Psoas muscle (tissue), 8 donors: ENCODE data around the gene ABCC9. TPM values are rescaled to one million over a fixed set of nuclear protein-coding genes. Genes with fewer than 3 reads are reported as not detected.
"Not testable (repeated sequence)": the region's sequence is repeated elsewhere in the genome, so short reads cannot be mapped to it uniquely, and the experiment has no call there.

Source experiments
- ATAC-seq, 4 donors: fragments of 200-7000 bp; cut with Tn5 transposase; one replicate each; pipeline ENCODE4 v1.9.1; 2020; ENCODE audit warnings: moderate library complexity in 3 of 4, mild to moderate bottlenecking in 2 of 4
- DNase-seq, 2 donors: peaks; one replicate each; pipeline ENCODE4 v3.0.0-alpha.2; 2020
- H3K27ac ChIP-seq: fragments of 200-600 bp; one replicate; pipeline ENCODE4 v1.8.0; 2022
- H3K27me3 ChIP-seq, 3 donors: fragments of 200-600 bp in 1 of 3; one replicate each; pipeline versions ENCODE4 v1.6.1 to v1.8.0; 2013 to 2022; ENCODE audit warnings: low read length in 2 of 3, mild to moderate bottlenecking in 2 of 3, moderate library complexity in 1 of 3; ENCODE audit not compliant: insufficient read depth in 3 of 3
- H3K36me3 ChIP-seq, 2 donors: fragments of 200-600 bp in 1 of 2; one replicate each; pipeline versions ENCODE4 v1.6.1 to v1.8.0; 2013 to 2022; ENCODE audit warnings: low read depth in 1 of 2, mild to moderate bottlenecking in 1 of 2, moderate library complexity in 1 of 2; ENCODE audit not compliant: insufficient read depth in 1 of 2
- H3K4me1 ChIP-seq: fragments of 200-600 bp; one replicate; pipeline ENCODE4 v1.8.0; 2022
- H3K4me3 ChIP-seq: fragments of 200-600 bp; one replicate; pipeline ENCODE4 v1.8.0; 2022; ENCODE audit warnings: mild to moderate bottlenecking
- H3K9me3 ChIP-seq: fragments of 200-600 bp; one replicate; pipeline ENCODE4 v1.8.0; 2022
- CTCF ChIP-seq: fragments of 200-600 bp; IDR thresholded peaks from one replicate; pipeline ENCODE4 v1.8.0; 2022; ENCODE audit warnings: antibody characterized with exemption
- WGBS, 3 donors: extraction: QIAGEN DNeasy Blood & Tissue Kit; methylation state at CpG; one replicate each; pipeline versions ENCODE4 v1.1.6 to v1.1.7; 2013; 5-methylcytosine and 5-hydroxymethylcytosine counted together
- intact Hi-C, 2 donors: fragments of 100-400 bp; cut with DNase I; formaldehyde crosslinking; loops; one replicate each; pipeline versions ENCODE4 v1.11.0 to v1.14.2; 2022
- polyA plus RNA-seq, 3 donors: library from polyadenylated mRNA; stranded (reverse); fragments of 200-250 nt; gene quantifications; one replicate each; pipeline ENCODE4 v1.2.3, GENCODE V29; 2013
- total RNA-seq, 4 donors: library from RNA; stranded (reverse); fragmentation: NEBNext Ultra II Directional in 2 of 4; extraction: Animal tissue kit (Norgen Biotek cat#: 25700) in 2 of 4; gene quantifications; one replicate each; pipeline versions ENCODE4 v1.2.1 to v1.2.4, GENCODE V29; 2021 to 2023
- donor health status: healthy with polysubstance abuse.
- donor health status: DM: no; HTN: no; CAD: no; lungs with moderate emphysema.
- donor health status: Bipolar disorder and iron deficiency.
- donor health status: healthy.
- donor health status: DM: yes; HTN: yes; CAD: no.
- donor health status: DM: no; HTN: no; CAD: no.
- donor health status: DM: no; HTN: no; CAD: no.
- donor health status: DM: yes; HTN: yes; CAD: no.

Gene ABCC9
- total and polyA plus RNA-seq, 7 donors: 4.5 to 94.9 (median 52.7) TPM

GRCh38 chr12:21815306-21816062 is 125.7 kb downstream of the ABCC9 start:
- TF ChIP-seq CTCF: no peak
- peaks cover 0 to 66% of the 10 kb centered on the region in 2 donors for H3K36me3 ChIP-seq
- H3K9me3 ChIP-seq: no peaks in the 10 kb centered on the region
- H3K27me3 ChIP-seq: no peaks in the 10 kb centered on the region
- ATAC-seq: peak in 1 of 4 donors; percentile 63
- H3K4me3 ChIP-seq: no peak overlapping the region
- intact Hi-C loops: no loop called here
- H3K4me1 ChIP-seq: peaks cover 13% of the 10 kb centered on the region
- no peak for DNase-seq
- 22 to 32% (median 31%) methylated on average over 1 of the region's 1 CpG for WGBS, 3 donors
- no peak overlapping the region for H3K27ac ChIP-seq

- DNase-seq (no peak), ATAC-seq (no peak)
- H3K36me3 ChIP-seq: peaks cover 0 to 73% of the 10 kb centered on the region in 2 donors
- TF ChIP-seq CTCF: no peak
- no peak overlapping the region for H3K4me3 ChIP-seq
- intact Hi-C loops: no loop called here
- no peak overlapping the region for H3K27ac ChIP-seq
- peaks cover 6% of the 10 kb centered on the region for H3K4me1 ChIP-seq
- 88 to 91% (median 90%) methylated on average over 3 of the region's 3 CpGs for WGBS, 3 donors
- H3K27me3 ChIP-seq: no peaks in the 10 kb centered on the region
- H3K9me3 ChIP-seq: no peaks in the 10 kb centered on the region
Measured at GRCh38 chr12:21814814-21815213, 126.4 kb downstream of the ABCC9 start.

- Histone ChIP-seq H3K36me3 (peaks cover 0 to 78% of the 10 kb centered on the region in 2 donors), H3K4me1 (peaks cover under 1% of the 10 kb centered on the region), H3K27ac (no peak overlapping the region), H3K4me3 (no peak overlapping the region), H3K27me3 (no peaks in the 10 kb centered on the region), H3K9me3 (no peaks in the 10 kb centered on the region)
- TF ChIP-seq CTCF: no peak
- DNase-seq (no peak), ATAC-seq (no peak)
- intact Hi-C loops: no loop called here
- WGBS, 3 donors: 92 to 95% (median 94%) methylated on average over 2 of the region's 2 CpGs
Measured at GRCh38 chr12:21814327-21814726, 126.9 kb downstream of the ABCC9 start.

- no peaks in the 10 kb centered on the region for H3K9me3 ChIP-seq
- intact Hi-C loops: no loop called here
- DNase-seq (no peak), ATAC-seq (peak in 1 of 4 donors; percentile 72)
- TF ChIP-seq CTCF: no peak
- H3K27me3 ChIP-seq: no peaks in the 10 kb centered on the region
- no peak overlapping the region for H3K27ac ChIP-seq
- H3K36me3 ChIP-seq: peaks cover 0 to 84% of the 10 kb centered on the region in 2 donors
- H3K4me1 ChIP-seq: no peaks in the 10 kb centered on the region
- no peak overlapping the region for H3K4me3 ChIP-seq
- WGBS, 3 donors: 52 to 83% (median 65%) methylated on average over 3 of the region's 3 CpGs
Measured at GRCh38 chr12:21813751-21814150, 127.5 kb downstream of the ABCC9 start.

GRCh38 chr12:21813125-21813524 is 128.1 kb downstream of the ABCC9 start:
- ATAC-seq: no peak
- no peak overlapping the region for H3K27ac ChIP-seq

GRCh38 chr12:21812340-21812739 is 128.9 kb downstream of the ABCC9 start:
- intact Hi-C loops, H3K9me3 ChIP-seq, DNase-seq, ATAC-seq, H3K4me3 ChIP-seq, H3K27me3 ChIP-seq, H3K27ac ChIP-seq, H3K4me1 ChIP-seq: not testable (repeated sequence)
- WGBS, 3 donors: 81 to 95% (median 83%) methylated on average over 2 of the region's 2 CpGs
- H3K36me3 ChIP-seq: peaks cover 0 to 94% of the 10 kb centered on the region in 2 donors

More at GRCh38 chr12:21813125-21813524, 128.1 kb downstream of the ABCC9 start:
- H3K9me3 ChIP-seq: no peaks in the 10 kb centered on the region
- TF ChIP-seq CTCF: no peak
- no peaks in the 10 kb centered on the region for H3K4me1 ChIP-seq
- H3K36me3 ChIP-seq: peaks cover 0 to 90% of the 10 kb centered on the region in 2 donors
- DNase-seq: no peak
- intact Hi-C loops: no loop called here
- no peak overlapping the region for H3K4me3 ChIP-seq
- H3K27me3 ChIP-seq: no peaks in the 10 kb centered on the region
